ENCODE measurements around the gene ITPRID2. TPM values are rescaled to one million over a fixed set of nuclear protein-coding genes. Genes with fewer than 3 reads are reported as not detected.

ITPRID2 gene
- total and polyA plus RNA-seq, 2 of the 8 experiments (the other 6 are each of a cell fraction or from before 2014, with no cell fraction given) = 1.9 to 12.6 TPM

DNA sequence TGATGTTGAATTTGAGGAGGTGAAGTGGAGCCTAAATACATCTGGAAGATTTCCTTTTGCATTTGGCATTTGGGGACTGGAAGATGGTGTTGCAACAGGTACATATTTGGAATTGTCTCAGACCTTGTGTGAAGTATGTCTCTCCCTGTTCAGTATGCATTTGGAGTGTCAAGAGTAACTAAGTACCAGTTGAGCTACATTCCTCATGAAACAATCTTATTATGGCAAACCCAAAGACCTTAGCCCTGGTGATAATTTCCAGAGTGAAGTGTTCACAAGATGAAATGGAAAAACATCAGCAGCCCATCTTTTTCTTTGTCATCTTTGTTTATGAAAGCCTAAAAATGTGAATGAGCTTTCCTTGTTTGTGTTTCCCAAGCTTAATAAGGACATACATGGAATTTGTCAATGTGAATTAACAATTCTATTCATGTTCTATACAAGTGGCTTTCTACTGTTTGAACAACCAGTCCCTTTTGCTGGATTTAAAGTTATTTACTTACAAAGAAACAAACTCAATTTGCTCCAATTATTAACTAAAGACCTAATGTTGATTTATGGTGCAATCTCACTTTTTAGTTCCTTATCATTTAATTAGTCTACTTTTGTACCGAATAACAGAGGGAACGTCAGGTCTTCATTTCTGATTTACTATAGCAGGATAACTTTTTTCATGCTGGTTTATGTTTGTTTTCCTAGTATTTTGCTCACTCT lies 52.0 kb downstream of the ITPRID2 start:
- no peaks in the 10 kb centered on the region for H3K79me1 ChIP-seq (ENCODE audit: low read depth, low read length)
- H3K23ac ChIP-seq (ENCODE audit: insufficient read length) = no peak overlapping the region
- no peak overlapping the region for H3K14ac ChIP-seq (ENCODE audit: insufficient read length)
- H3K27ac ChIP-seq (ENCODE audit: low read depth, low read length) = no peak overlapping the region
- no peak overlapping the region for H3K18ac ChIP-seq (ENCODE audit: extremely low read depth, low read length)
- CTCF ChIA-PET (ENCODE audit: partially characterized antibody) = interaction anchor here (1.4 kb wide), 1 partner anchor 10 kb away, joined by 4 read pairs; no protein-coding TSS in a partner anchor
- H3K4me3 ChIP-seq (ENCODE audit: extremely low read depth in 1 of 4, insufficient read depth in 2 of 4, low read depth in 3 of 4, low read length in 4 of 4) = no peak overlapping the region
- H2AK5ac ChIP-seq (ENCODE audit: low read depth, low read length) = no peak overlapping the region
- no peak overlapping the region for H3K4ac ChIP-seq (replicated peaks; ENCODE audit: insufficient read length, low read depth, low read length)
- H2BK15ac ChIP-seq (ENCODE audit: low read length) = no peak overlapping the region
- no peak overlapping the region for H3K4me2 ChIP-seq (ENCODE audit: insufficient read depth in 1 of 2, low read depth in 2 of 2, low read length in 2 of 2)
- DNase-seq (ENCODE audit: low read depth in 1 of 2, low spot score in 2 of 2) = no peak
- H3K27me3 ChIP-seq (replicated peaks in 1 of 4; ENCODE audit: control insufficient read depth in 3 of 4, extremely low read depth in 1 of 4, insufficient read depth in 3 of 4, low read length in 3 of 4) = no peaks in the 10 kb centered on the region
- H3K56ac ChIP-seq (replicated peaks; ENCODE audit: insufficient read length, low read depth, low read length) = no peak overlapping the region
- H3K79me2 ChIP-seq (ENCODE audit: control insufficient read depth in 1 of 2, insufficient read depth in 2 of 2, low read length in 2 of 2) = no peaks in the 10 kb centered on the region
- H2BK20ac ChIP-seq (ENCODE audit: low read length) = no peak overlapping the region
- no peak overlapping the region for H4K91ac ChIP-seq (replicated peaks; ENCODE audit: insufficient read length, low read length)
- H3K9me3 ChIP-seq (ENCODE audit: insufficient read depth in 2 of 2, low read depth in 1 of 2, low read length in 1 of 2) = no peaks in the 10 kb centered on the region
- H4K20me1 ChIP-seq (replicated peaks in 1 of 2; ENCODE audit: control insufficient read depth in 1 of 2, insufficient read depth in 2 of 2, low read length in 2 of 2) = no peaks in the 10 kb centered on the region
- POLR2A ChIA-PET (ENCODE audit: partially characterized antibody) = no interaction called here
- no peak overlapping the region for H4K5ac ChIP-seq (ENCODE audit: insufficient read length, low read depth, low read length)
- no peaks in the 10 kb centered on the region for H3K23me2 ChIP-seq (ENCODE audit: low read depth, low read length)
- no peak overlapping the region for H2AFZ ChIP-seq (ENCODE audit: low read length)
- no peak overlapping the region for H2BK12ac ChIP-seq (ENCODE audit: low read depth, low read length)
- H3K9ac ChIP-seq (replicated peaks in 1 of 4; ENCODE audit: extremely low read depth in 1 of 4, low read depth in 3 of 4, low read length in 3 of 4) = no peak overlapping the region
- no peaks in the 10 kb centered on the region for H3K4me1 ChIP-seq (replicated peaks in 1 of 4; ENCODE audit: control insufficient read depth in 3 of 4, insufficient read depth in 4 of 4, low read length in 3 of 4)
- no peak overlapping the region for H2BK5ac ChIP-seq (ENCODE audit: low read depth, low read length)
- FAIRE-seq = no peak
- 89% methylated on average over 2 of the region's 2 CpGs; no CpG with 5 or more reads in 1 of the 2 experiments for WGBS, 2 experiments (ENCODE audit: extremely low coverage in 1 of 2, insufficient coverage in 1 of 2, insufficient read length in 1 of 2, insufficient replicate concordance in 2 of 2, low coverage in 1 of 2, low lambda C conversion rate in 2 of 2, missing lambda C conversion rate in 1 of 2)
- no peak overlapping the region for H4K8ac ChIP-seq (ENCODE audit: extremely low read depth, insufficient read depth, low read length)
- H3K36me3 ChIP-seq (ENCODE audit: control insufficient read depth in 2 of 4, insufficient read depth in 4 of 4, low read length in 3 of 4) = no peaks in the 10 kb centered on the region
- no peak overlapping the region for H2BK120ac ChIP-seq (replicated peaks; ENCODE audit: low read depth, low read length)

Measured in H1 (cell line).